ENCODE data around the gene SV2B.
A peak's percentile ranks its signal among the peaks of the same experiment; 100 is the strongest.

The SV2B gene

GRCh38 chr15:91192285-91192684, 92.2 kb downstream of the SV2B start:
- POLR2A ChIA-PET = no interaction called here
- H3K4me3 ChIP-seq (ENCODE audit: low read depth, low read length) = no peak overlapping the region

GRCh38 chr15:91192690-91193377, 92.8 kb downstream of the SV2B start:
- Histone ChIP-seq H3K9me3 (ENCODE audit: control insufficient read depth, insufficient read depth, low read depth, low read length) (no peaks in the 10 kb centered on the region), H3K4me3 (ENCODE audit: low read depth, low read length) (no peak overlapping the region), H3K27ac (ENCODE audit: extremely low read depth, low read depth, low read length) (no peak overlapping the region), H3K36me3 (ENCODE audit: control insufficient read depth in 2 of 2, insufficient read depth in 1 of 2, low read length in 2 of 2) (no peaks in the 10 kb centered on the region), H3K4me1 (ENCODE audit: control insufficient read depth, insufficient read depth, low read length) (peaks cover 3% of the 10 kb centered on the region; the same call in 1 of the 2 replicates)
- TF ChIP-seq GLIS1 (tag by site-specific recombination; IDR thresholded peaks at IDR 0.05) (no peak), TSHZ1 (tag by site-specific recombination; IDR thresholded peaks at IDR 0.05; ENCODE audit: borderline replicate concordance) (no peak), OSR2 (tag by site-specific recombination; IDR thresholded peaks at IDR 0.05) (no peak), SCRT2 (tag by site-specific recombination; IDR thresholded peaks at IDR 0.05) (peak; percentile 50; the same call in 1 of the 2 replicates)
- POLR2A ChIA-PET = no interaction called here
- CTCF ChIA-PET = interaction anchor here (0.9 kb wide), 1 partner anchor 33 kb away, joined by 6 read pairs; no protein-coding TSS in a partner anchor

More at GRCh38 chr15:91192285-91192684, 92.2 kb downstream of the SV2B start:
- TF ChIP-seq ZNF354C (tag by site-specific recombination; IDR thresholded peaks at IDR 0.05; ENCODE audit: borderline replicate concordance, low read depth) = no peak
- no peak for TF ChIP-seq PBX3 (CRISPR knock-in tag; IDR thresholded peaks at IDR 0.05)
- no peak for TF ChIP-seq ZNF555 (tag by site-specific recombination; conservative IDR thresholded peaks at IDR 0.05)
- TF ChIP-seq REPIN1 (tag by site-specific recombination; IDR thresholded peaks at IDR 0.05; ENCODE audit: low read depth) = no peak
- TF ChIP-seq ZBTB6 (tag by site-specific recombination; IDR thresholded peaks at IDR 0.05) = no peak
- TF ChIP-seq TCF7L2 (IDR thresholded peaks at IDR 0.05; ENCODE audit: borderline replicate concordance, low read depth, low read length) = no peak
- no peak for TF ChIP-seq ZBTB17 (tag by site-specific recombination; IDR thresholded peaks at IDR 0.05)
- TF ChIP-seq SP2 (tag by site-specific recombination; IDR thresholded peaks at IDR 0.05) = no peak
- no peak for TF ChIP-seq ZNF280C (tag by site-specific recombination; IDR thresholded peaks at IDR 0.05)
- TF ChIP-seq ZNF404 (tag by site-specific recombination; IDR thresholded peaks at IDR 0.05) = no peak
- Histone ChIP-seq H3K36me3 (ENCODE audit: control insufficient read depth in 2 of 2, insufficient read depth in 1 of 2, low read length in 2 of 2) (no peaks in the 10 kb centered on the region), H3K27ac (ENCODE audit: extremely low read depth, low read depth, low read length) (no peak overlapping the region), H3K9me3 (ENCODE audit: control insufficient read depth, insufficient read depth, low read depth, low read length) (no peaks in the 10 kb centered on the region), H3K4me1 (ENCODE audit: control insufficient read depth, insufficient read depth, low read length) (peaks cover 3% of the 10 kb centered on the region; the same call in 1 of the 2 replicates)
- CTCF ChIA-PET = no interaction called here
